Measurements from ENCODE around the gene ARHGAP42.
"Not testable (repeated sequence)": the region's sequence is repeated elsewhere in the genome, so short reads cannot be mapped to it uniquely, and the experiment has no call there.

ARHGAP42 gene, protein sequence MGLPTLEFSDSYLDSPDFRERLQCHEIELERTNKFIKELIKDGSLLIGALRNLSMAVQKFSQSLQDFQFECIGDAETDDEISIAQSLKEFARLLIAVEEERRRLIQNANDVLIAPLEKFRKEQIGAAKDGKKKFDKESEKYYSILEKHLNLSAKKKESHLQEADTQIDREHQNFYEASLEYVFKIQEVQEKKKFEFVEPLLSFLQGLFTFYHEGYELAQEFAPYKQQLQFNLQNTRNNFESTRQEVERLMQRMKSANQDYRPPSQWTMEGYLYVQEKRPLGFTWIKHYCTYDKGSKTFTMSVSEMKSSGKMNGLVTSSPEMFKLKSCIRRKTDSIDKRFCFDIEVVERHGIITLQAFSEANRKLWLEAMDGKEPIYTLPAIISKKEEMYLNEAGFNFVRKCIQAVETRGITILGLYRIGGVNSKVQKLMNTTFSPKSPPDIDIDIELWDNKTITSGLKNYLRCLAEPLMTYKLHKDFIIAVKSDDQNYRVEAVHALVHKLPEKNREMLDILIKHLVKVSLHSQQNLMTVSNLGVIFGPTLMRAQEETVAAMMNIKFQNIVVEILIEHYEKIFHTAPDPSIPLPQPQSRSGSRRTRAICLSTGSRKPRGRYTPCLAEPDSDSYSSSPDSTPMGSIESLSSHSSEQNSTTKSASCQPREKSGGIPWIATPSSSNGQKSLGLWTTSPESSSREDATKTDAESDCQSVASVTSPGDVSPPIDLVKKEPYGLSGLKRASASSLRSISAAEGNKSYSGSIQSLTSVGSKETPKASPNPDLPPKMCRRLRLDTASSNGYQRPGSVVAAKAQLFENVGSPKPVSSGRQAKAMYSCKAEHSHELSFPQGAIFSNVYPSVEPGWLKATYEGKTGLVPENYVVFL

DNA sequence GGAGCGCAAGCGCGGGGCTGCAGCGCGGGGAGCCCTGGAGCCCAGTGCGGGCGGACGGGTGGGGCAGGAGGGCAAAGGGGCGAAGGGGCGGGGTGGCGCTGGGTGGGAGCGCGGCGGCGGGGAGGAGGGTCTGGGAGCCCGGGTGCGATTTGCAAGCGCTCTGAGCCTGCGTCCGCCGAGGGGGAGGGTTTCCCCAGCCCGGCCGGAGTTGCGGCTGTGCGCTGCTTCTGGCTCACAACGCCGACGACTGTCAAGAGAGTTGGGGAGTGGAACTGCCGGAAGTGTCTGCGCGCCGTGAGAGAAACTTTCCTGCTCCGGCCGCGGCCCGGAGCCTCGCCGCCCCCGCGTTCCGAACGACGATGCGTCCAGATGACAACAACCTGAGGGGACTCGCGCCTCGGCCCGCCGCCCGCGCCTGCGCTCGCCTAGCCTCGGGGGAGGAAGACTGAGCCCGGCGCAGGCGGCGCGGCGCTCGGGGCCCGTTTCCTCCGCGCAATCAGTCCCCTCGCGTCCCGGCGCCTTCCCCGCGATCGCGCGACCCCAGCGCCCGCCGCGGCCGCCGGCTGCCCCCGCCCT is at the start of gene ARHGAP42:
Gene ARHGAP42, plus strand, starts transcription at position 235 of the 576 bp plus-strand sequence. CDS start 391 bp downstream, outside the sequence.
- DNase-seq = peak in 1 of 2 donors; percentile 10

DNA sequence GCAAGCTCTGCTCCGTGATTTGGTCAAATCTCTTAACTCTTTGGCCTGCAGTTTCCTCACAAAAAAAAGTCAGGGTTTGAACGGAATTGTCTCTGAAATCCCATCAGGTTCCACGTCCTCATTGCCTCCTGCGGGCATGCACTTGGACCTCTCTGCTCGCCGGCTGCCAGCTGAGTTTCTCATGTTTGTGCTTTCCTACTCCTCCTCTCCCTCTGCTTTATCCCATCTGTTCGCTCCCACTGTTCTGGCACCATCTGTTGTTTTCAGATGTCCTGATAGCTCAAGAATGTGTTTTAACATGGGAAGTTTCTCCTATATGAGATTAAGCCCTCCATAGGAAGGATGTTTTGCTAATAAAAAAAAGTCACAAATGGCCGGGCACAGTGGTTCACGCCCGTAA is 49.4 kb upstream of the ARHGAP42 start:
- DNase-seq = no peak

DNA sequence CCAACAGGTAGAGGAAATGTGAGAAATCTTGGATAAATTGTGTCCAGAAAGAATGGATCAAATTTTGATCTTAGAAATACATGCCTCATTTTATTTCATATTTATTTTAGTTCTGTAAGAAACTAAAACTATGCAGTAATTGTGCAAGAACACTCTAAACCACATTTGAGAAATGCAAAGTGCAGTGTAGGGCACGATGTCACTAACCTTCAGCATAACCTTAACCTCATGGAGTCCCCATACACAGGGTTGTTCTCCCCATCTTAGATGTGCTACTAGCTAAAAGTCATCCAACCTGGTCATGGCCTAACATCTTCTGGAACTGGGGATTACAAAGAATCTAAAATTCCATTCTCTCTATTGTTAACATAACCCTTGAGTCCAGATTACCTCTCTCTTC is 48.4 kb upstream of the ARHGAP42 start:
- DNase-seq = no peak

DNA sequence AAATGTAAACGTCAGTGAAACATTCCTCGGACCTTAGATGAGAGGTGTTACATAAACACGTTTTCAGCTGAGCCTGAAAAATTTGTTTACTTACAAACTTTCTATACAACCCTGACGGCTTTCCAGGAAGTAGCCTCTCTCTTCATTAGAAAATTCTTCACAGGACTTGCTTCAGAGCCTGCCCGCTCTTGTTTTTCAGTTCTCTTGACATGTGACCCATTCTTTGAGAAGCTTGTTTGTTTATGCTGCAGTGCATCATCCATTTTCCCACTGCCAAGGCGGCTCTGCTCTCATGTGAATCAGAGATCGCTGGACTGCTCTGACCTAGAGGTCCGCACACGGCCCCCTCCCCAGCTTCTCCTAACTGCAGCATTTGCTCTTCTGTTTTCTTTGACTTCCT is 47.9 kb upstream of the ARHGAP42 start:
- DNase-seq = no peak

DNA sequence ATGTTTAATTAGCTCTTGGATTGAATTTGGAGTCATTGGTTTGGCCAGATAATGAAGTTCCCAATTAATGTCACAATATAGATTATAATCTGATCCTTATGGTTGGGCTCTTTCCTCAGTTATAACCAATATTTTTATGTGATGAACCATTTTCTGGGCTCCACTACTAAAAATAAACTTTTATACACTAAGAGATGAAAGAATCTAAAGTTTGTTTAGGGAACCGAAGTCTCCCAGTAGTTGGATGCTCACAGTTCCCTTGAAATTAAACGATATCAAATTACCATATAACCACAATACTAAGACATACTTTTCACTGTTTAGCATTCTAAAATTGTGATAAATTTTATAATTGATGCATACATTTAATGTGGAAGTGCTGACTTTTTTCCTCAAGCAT is 47.0 kb upstream of the ARHGAP42 start:
- DNase-seq = no peak

DNA sequence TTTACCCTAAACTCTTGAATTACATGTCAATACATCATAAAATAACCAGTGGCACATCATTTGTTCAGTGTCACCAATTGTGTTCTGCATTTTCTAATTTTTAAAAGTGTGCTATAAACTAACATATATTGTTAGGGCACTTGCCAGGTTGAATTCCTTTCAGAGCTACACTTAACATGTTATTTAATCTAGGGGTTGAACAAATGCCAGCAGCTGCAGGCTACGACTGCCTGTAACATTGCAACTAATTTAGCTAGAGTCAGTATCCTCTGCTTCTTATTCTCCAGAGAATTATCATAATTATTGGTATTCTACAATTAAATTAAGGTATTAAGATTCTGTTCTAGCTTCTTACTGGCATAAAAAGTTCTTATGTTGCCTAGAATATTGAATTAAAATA is 46.4 kb upstream of the ARHGAP42 start:
- no peak for DNase-seq

DNA sequence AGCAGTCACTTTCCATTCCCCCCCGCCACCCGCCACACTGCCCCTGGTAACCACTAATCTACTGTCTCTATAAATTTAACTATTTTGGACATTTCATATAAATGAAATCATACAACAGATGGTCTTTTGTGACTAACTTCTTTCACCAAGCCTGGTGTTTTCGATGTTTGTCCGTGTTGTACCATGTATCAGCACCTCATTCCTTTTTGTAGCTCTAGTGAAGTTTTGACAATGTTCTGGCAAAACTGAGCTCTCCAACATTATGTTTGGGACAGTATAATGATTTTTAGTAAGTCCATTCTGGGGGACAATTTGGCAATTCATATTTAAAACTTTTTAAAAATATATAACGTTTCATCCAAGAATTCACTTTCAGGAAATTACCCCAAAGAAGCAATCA is 45.6 kb upstream of the ARHGAP42 start:
- DNase-seq = no peak

DNA sequence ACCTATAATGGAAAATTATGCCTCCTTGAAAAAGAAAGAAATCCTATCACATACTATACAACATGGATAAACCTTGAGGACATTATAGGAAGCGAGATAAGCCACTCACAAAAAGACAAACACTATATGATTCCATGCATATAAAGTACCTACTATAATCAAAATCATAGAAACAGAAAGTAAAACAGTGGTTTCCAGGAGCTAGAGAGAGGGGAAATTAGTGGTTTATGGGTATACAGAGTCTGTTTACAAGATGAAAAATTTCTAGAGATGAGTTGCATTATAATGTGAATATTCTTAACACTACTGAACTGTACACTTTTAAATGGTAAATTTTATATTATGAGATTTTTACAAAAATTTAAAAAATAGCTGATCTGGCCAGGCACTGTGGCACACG is 40.5 kb upstream of the ARHGAP42 start:
- no peak for DNase-seq

DNA sequence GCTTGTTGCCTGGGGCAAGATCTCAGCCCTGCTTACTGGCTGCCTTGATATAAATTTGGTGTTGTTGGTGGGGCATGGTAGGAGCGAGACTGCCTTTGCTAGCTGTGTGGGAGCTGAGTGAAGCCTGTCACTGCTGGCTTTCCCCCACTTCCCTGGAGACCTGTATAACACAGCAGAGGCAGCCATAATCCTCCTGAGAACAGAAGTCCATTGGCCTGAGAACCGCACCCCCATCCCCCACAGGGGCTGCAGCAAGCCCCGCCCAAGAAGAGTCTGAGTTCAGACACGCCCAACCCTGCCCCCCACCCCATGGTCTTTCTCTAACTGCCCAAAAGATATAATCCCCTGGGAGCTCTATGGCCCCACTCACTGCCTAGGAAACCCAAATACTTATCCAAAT is 39.2 kb upstream of the ARHGAP42 start:
- no peak for DNase-seq

DNA sequence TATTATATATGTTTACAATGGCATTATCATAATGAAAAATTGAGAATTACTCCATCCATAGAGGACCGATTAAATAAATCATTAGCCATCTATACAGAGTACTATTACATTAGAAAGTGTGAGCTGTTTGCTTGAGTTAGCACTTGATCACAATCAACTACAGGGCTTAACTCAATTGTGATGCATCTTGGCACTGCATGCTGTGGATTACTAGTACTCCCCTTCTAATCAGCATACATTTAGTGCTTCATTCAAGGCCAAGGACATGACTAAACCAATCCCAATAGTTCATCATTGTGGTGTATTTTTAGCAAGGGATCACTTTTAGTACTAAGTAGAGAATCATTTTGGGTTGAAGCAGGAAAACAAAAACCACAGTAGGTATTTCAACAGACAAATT is 23.5 kb upstream of the ARHGAP42 start:
- DNase-seq = no peak

DNA sequence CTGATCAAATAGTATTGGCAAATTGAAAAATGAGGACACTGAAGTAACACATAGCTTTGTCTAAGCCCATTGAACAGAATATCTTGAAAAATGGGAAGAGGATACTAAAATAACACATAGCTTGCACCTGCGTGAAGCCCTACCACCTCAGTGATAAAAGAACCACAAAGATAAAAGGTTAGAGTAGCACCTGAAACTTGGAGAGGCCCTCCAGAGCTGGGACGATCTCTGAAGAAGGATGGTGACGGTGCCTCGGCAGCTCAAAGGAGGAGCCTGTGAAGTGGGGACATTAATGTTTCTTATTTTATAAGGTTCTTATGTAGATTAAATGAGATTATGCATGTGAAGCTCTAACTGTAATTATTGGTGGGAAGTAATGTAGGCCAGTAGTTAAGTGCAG is 23.1 kb upstream of the ARHGAP42 start:
- no peak for DNase-seq

DNA sequence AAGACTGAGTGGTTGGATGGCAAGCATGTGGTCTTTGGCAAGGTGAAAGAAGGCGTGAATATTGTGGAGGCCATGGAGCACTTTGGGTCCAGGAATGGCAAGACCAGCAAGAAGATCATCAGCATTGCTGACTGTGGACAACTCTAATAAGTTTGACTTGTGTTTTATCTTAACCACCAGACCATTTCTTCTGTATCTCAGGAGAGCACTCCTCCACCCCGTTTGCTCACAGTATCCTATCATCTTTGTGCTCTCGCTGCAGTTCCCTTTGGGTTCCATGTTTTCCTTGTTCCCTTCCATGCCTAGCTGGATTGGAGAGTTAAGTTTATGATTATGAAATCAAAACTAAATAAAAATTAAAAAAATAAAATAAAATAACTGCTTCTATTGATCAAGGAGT is 20.3 kb upstream of the ARHGAP42 start:
- DNase-seq = not testable (repeated sequence)

DNA sequence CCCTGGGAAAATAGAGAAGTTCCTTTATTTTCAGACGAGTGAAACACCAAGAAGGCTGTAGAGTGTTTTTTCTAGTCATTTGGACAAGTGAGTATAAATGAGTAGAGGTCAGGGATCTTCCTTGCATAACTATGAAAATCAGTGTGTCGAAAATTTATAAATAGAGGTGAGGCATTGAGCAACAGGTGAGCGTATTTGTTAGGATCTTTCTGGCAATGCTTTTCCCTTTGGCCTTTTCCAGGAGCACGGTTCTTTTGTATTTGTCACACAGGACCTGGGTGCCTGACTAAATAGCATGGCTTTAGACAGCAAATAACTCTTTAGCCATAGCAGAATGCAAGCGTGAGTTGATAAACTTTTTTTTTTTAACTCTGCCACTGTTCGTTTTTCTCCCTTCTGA is 19.6 kb upstream of the ARHGAP42 start:
- no peak for DNase-seq

DNA sequence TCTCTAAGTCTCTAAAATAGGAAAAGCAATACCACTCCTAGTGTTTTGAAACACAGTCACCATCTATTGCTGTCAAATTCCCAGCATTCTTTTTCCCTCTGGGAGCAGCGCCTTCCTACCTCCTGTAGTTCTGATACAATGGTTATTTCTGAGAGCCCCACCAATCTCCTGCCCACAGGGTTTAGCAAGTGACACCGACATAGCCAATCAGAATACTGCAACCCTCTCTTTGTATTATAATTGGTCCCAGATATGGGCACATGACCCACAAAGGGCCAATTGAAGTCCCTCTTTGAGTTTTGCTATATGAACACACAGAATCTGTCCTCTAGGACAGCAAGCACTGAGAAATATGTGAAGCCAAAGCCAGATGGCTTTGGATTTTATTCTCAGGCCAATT is 16.9 kb upstream of the ARHGAP42 start:
- no peak for DNase-seq

DNA sequence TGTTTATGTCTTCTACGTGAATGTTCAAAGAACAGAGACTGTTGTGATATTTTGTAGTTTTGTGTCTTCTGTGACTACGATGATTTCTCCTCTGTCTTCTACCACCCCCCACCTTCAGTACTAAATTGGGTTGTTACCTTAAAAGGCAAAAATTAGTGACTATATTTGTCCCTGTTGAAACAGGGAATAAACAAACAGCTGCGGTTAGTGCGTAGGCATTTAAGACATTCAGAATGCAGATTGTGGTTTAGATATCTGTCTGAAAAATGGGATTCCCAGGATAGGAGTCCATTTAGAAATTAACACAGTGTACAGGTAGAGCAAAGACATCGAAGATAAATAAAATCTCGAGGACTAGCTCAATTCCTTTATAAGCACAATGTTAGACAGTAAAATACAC is 15.6 kb upstream of the ARHGAP42 start:
- no peak for DNase-seq

DNA sequence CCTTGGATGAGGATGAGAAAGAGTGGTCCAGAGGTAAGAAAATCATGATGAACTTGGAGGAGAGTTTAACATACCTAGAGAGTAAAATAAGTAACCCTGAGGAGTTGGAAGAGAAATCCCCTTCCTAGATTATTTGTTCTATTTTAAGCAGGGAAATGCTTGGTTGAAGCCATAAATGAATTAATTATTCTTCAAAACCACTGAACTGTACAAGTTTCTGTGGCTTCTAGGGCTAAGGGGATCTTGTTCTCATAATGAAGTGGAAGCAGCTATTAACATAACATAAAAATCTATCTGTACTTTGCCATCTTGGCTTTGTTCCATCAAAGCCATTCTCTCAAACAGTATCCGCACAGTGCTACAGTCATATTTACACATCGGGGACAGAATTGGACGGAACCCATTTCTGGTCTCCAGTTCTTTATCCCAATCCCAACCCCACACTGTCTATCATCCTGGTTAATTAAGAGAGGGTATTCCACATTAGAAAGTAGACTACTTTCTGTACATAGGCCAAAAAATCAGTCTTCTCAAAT is 14.5 kb upstream of the ARHGAP42 start:
- no peak for DNase-seq

DNA sequence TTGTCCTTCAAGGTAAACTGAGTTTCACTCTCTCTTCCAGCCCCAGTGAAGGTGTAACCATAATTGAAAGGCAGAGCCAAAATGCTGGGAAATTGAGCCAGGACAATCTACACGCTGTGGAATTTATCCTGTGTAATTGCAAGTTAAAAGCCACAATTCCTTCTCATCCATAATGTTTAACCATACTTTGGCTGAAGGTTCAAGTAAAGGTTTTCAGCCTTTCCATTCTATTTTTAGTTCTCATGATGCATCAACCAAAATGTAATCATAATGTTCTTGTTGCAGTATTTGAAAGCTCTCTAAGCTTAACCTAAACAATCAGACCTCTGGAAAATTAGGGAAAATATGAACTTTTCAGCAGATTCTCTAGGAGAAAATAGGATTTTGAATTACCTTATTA is 14.0 kb upstream of the ARHGAP42 start:
- DNase-seq = no peak

DNA sequence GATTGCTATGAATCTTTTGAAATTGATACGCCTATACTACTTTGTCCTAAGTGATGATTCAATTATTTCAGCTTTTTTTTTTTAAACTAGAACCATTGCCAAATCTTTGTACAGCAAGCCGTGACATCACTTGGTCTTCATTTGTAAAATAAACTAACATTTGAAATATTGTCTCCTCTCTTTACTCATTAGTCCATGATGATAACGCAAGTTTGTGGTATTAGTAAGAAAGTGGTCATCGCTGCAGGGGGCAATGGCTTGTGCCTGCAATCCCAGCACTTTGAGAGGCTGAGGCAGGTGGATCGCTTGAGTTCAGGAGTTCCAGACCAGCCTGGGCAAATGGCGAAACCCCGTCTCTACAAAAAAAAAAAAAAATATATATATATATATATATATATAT is 12.9 kb upstream of the ARHGAP42 start:
- DNase-seq = no peak

DNA sequence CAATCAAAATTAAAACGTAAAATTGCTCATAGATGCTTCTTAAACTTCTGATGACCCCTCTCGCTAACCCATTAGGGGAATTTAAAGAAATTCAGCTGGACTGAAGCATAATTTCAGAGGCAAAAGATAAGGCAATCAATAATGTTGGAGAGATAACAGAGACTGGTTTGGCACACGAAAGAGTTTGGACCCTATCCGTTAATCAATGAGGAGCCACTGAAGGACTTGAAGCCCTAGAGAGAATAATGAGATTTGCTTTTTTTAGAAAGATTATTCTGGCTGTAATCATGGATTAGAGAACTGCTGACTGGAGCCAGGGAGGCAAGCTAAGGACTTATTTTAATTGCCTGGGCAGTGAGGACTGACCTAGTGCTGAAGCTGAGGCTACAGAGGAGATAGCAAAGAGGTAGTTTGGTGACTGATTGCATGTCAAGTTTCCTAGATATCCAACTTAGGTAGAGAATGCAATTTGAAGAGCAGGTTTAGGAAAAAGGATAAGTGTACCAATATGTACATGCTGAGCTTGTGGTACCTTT is 11.9 kb upstream of the ARHGAP42 start:
- no peak for DNase-seq

DNA sequence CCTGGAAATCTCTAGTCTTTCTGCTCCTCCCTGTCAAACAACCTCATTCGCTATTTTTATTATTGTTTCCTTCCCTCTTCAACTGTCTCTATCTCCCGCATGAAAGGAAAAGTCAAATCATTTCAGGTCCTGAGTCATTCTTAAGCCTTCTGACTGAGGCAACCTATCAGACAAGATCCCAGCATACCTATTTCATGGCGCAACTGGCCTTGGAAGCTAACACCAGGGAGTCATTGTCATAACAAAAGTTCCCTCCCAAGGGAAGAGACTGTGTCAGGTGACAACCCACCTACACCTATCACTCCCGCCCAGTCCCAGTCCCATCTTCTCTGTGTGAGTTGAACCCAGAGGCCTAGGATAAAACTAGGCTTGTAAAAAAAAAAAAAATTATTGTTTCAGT is 10.2 kb upstream of the ARHGAP42 start:
- DNase-seq = no peak

DNA sequence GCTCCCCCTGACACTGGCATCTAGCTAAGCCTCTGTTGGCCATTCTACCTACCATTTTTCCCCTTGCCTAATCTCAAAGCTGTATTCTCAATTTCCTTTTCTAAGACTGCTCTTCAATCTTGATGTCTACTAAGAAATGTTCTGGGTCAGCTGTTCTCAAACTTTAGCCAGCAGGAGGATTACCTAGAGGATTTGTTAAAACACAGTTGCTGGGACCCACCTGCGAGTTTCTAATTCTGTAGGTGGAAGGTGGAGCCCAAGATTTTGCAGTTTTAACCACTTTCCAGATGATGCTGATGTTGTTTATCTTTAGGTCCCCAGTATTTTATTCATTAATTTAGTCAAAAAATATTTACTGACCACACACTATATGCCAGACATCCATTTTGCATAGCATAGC is 9.3 kb upstream of the ARHGAP42 start:
- DNase-seq = no peak

DNA sequence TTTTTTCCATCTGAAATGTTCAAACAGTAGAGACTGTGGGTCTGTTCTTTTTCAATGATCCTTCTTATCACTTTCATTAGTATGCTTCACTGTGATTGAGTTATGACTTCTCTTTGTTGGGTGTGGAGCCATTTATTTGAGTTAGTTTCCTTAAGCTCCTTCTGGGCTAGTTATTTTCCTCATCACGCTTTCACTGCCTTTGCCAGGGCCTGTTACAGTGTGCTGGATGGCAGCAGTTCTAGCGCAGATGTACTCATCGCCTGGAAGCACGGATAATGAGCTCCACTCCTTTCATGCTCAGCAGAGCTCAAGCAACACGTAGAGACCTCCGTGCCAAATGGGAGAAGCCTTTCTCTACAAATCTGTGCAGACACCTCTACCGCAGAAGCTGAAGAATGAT is 7.0 kb upstream of the ARHGAP42 start:
- no peak for DNase-seq

DNA sequence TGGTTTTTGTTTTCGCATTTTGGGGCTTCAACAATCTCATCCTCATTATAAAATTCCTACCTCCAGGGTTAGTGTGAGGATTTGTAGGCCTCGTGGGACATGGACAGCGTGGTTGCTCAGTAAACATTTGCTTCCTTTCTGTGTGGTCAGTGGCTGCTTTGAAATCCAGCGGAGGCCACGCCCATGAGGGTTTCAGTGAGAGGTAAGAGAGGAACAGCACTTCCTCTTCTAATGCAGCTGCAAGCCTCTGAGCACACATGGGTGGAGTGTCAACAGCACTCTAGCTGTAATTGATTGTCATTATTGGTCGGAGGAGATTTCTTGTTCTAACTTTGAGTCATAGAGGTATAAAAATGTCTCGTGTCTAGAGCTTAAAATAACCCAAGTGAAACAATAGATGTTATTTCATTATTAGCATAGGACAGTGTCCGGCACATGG is 6.0 kb upstream of the ARHGAP42 start:
- no peak for DNase-seq

All from stimulated activated CD4-positive, alpha-beta T cell treated with anti-CD3 and anti-CD28 coated beads, Interleukin-2, amount 100 ng/mL, for 48 hours (primary cell).